Measurements from ENCODE around the gene ARMC9. TPM values are rescaled to one million over a fixed set of nuclear protein-coding genes. Genes with fewer than 3 reads are reported as not detected.

Gene ARMC9
- total RNA-seq, 1 experiment from 2014 or later: 16.4 TPM

DNA sequence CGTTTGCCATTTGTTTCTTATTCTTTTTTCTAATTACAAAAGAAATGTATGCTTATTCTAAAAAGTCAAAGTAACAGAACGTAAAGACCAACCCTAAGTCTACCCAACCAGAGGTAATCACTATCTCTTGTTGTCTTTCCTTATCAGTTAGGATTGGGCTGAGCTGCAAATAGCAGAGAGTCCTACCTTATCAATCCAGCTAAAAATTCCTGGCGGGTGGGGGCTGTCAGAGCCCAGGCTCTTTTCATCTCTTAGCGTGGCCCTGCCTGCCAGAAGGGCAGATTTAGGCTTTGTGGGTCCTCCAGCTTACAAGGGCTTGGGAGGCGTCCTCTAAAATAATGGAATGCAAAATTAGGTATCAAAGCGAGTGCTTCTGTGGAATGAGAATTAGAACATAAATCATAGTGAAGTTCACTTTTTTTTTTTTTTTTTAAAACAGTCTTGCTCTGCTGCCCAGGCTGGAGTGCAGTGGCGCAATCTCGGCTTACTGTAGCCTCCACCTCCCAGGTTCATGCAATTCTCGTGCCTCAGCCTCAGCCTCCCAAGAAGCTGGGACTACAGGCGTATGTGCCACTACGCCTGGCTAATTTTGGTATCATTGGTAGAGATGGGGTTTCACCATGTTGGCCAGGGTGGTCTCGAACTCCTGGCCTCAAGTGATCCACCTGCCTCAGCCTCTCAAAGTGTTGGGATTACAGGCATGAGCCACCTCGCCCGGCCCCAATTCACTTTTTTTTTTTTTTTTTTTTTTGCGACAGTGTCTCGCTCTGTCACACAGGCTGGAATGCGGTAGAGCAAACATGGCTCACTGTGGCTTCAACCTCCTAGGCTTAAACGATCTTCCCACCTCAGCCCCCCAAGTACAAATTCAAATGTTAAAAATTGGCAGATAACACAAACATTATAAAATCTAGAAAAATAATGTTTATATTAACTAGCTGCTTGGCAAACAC is 139.7 kb downstream of the ARMC9 start:
- Histone ChIP-seq H2AFZ (ENCODE audit: low read depth, low read length, poor library complexity, severe bottlenecking) (no peak overlapping the region), H3K36me3 (ENCODE audit: control insufficient read depth in 1 of 2, insufficient read depth in 2 of 2, low read length in 2 of 2) (no peaks in the 10 kb centered on the region), H3K4me3 (replicated peaks in 1 of 2; ENCODE audit: low read depth in 1 of 2, low read length in 2 of 2) (no peak overlapping the region), H3K27me3 (ENCODE audit: insufficient read depth, low read length) (no peaks in the 10 kb centered on the region), H3K9me2 (ENCODE audit: insufficient read depth) (no peaks in the 10 kb centered on the region), H4K20me1 (ENCODE audit: insufficient read depth) (no peaks in the 10 kb centered on the region), H3K4me1 (ENCODE audit: control insufficient read depth in 1 of 2, insufficient read depth in 2 of 2, low read length in 2 of 2) (peaks cover 0 to 3% of the 10 kb centered on the region in 2 experiments; a peak in 1 of 4 replicates), H3K79me2 (ENCODE audit: insufficient read depth, low read length) (no peaks in the 10 kb centered on the region), H3K27ac (ENCODE audit: low read depth, low read length) (no peak overlapping the region), H3K9me3 (ENCODE audit: control insufficient read depth in 1 of 2, insufficient read depth in 1 of 2, low read depth in 1 of 2, low read length in 2 of 2) (no peaks in the 10 kb centered on the region), H3K9ac (ENCODE audit: low read length) (no peak overlapping the region), H3K4me2 (ENCODE audit: low read length) (no peak overlapping the region)
- intact Hi-C loops (cut with micrococcal nuclease): no loop called here
- BruUV-seq (replicated peaks): no TSS peak
- ChIA-PET RAD21 (ENCODE audit: low non-redundant PET in 1 of 2, low total read pairs in 2 of 2, uncharacterized antibody in 2 of 2, unreplicated experiment in 2 of 2) (no interaction called here), POLR2A (interaction anchor here (0.7 kb wide), 1 partner anchor 39 kb away, joined by 3 read pairs; no protein-coding TSS in a partner anchor), CTCF (no interaction called here)
- TF ChIP-seq POLR2AphosphoS5 (IDR thresholded peaks at IDR 0.05; ENCODE audit: low read depth, low read length): no peak
- TF ChIP-seq, protein P1, sequence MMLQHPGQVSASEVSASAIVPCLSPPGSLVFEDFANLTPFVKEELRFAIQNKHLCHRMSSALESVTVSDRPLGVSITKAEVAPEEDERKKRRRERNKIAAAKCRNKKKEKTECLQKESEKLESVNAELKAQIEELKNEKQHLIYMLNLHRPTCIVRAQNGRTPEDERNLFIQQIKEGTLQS (IDR thresholded peaks at IDR 0.05): no peak
- TF ChIP-seq, protein P2, sequence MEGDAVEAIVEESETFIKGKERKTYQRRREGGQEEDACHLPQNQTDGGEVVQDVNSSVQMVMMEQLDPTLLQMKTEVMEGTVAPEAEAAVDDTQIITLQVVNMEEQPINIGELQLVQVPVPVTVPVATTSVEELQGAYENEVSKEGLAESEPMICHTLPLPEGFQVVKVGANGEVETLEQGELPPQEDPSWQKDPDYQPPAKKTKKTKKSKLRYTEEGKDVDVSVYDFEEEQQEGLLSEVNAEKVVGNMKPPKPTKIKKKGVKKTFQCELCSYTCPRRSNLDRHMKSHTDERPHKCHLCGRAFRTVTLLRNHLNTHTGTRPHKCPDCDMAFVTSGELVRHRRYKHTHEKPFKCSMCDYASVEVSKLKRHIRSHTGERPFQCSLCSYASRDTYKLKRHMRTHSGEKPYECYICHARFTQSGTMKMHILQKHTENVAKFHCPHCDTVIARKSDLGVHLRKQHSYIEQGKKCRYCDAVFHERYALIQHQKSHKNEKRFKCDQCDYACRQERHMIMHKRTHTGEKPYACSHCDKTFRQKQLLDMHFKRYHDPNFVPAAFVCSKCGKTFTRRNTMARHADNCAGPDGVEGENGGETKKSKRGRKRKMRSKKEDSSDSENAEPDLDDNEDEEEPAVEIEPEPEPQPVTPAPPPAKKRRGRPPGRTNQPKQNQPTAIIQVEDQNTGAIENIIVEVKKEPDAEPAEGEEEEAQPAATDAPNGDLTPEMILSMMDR (IDR thresholded peaks at IDR 0.05 in 2 of 3, conservative IDR thresholded peaks at IDR 0.05 in 1 of 3; ENCODE audit: borderline replicate concordance in 1 of 3, insufficient read depth in 1 of 3, low read depth in 2 of 3, low read length in 2 of 3): no peak
- TF ChIP-seq TCF7L2 (IDR thresholded peaks at IDR 0.05; ENCODE audit: borderline replicate concordance, extremely low read depth, insufficient read depth, insufficient read length): no peak
- no peak for ATAC-seq
- no peak for DNase-seq (ENCODE audit: low read depth, low spot score)

DNA sequence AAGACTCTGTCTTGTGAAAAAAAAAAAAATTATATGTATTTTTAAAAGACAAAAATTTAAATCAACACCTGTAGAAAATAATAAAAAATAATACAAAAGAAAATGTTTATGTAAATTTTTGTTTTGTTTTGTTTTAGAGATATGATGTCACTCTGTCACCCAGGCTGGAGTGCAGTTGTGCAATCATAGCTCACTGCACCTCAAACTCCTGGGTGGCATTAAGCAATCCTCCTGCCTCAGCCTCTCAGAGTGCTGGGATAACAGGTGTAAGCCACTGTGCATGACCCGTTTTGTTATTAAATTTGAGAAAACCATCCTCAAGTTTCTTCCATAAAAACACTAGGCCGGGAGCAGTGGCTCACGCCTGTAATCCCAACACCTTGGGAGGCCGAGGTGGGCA is 140.9 kb downstream of the ARMC9 start:
- no TSS peak for BruUV-seq (replicated peaks)
- Histone ChIP-seq H3K9me3 (ENCODE audit: control insufficient read depth in 1 of 2, insufficient read depth in 1 of 2, low read depth in 1 of 2, low read length in 2 of 2) (no peaks in the 10 kb centered on the region), H3K36me3 (ENCODE audit: control insufficient read depth in 1 of 2, insufficient read depth in 2 of 2, low read length in 2 of 2) (no peaks in the 10 kb centered on the region), H2AFZ (ENCODE audit: low read depth, low read length, poor library complexity, severe bottlenecking) (no peak overlapping the region), H3K27me3 (ENCODE audit: insufficient read depth, low read length) (no peaks in the 10 kb centered on the region), H3K4me3 (replicated peaks in 1 of 2; ENCODE audit: low read depth in 1 of 2, low read length in 2 of 2) (no peak overlapping the region), H3K79me2 (ENCODE audit: insufficient read depth, low read length) (no peaks in the 10 kb centered on the region), H4K20me1 (ENCODE audit: insufficient read depth) (no peaks in the 10 kb centered on the region), H3K27ac (ENCODE audit: low read depth, low read length) (no peak overlapping the region), H3K4me1 (ENCODE audit: control insufficient read depth in 1 of 2, insufficient read depth in 2 of 2, low read length in 2 of 2) (no peaks in the 10 kb centered on the region), H3K9ac (ENCODE audit: low read length) (no peak overlapping the region), H3K9me2 (ENCODE audit: insufficient read depth) (no peaks in the 10 kb centered on the region), H3K4me2 (ENCODE audit: low read length) (no peak overlapping the region)
- DNase-seq (ENCODE audit: low read depth, low spot score) (no peak), ATAC-seq (no peak)
- POLR2A ChIA-PET: no interaction called here
- RAD21 ChIA-PET (ENCODE audit: low non-redundant PET in 1 of 2, low total read pairs in 2 of 2, uncharacterized antibody in 2 of 2, unreplicated experiment in 2 of 2): no interaction called here
- CTCF ChIA-PET: no interaction called here
- intact Hi-C loops (cut with micrococcal nuclease): no loop called here
- TF ChIP-seq RAD21 (IDR thresholded peaks at IDR 0.05; ENCODE audit: low read depth) (no peak), ZNF274 (IDR thresholded peaks at IDR 0.05; ENCODE audit: low read depth, low read length) (no peak), EZH2phosphoT487 (IDR thresholded peaks at IDR 0.05; ENCODE audit: borderline replicate concordance) (no peak), ZFX (IDR thresholded peaks at IDR 0.05) (no peak), TCF7L2 (IDR thresholded peaks at IDR 0.05; ENCODE audit: borderline replicate concordance, extremely low read depth, insufficient read depth, insufficient read length) (no peak), EZH2 (IDR thresholded peaks at IDR 0.05) (no peak), SRF (IDR thresholded peaks at IDR 0.05; ENCODE audit: low read depth) (no peak), JUND (IDR thresholded peaks at IDR 0.05) (no peak), ELF1 (IDR thresholded peaks at IDR 0.05; ENCODE audit: borderline replicate concordance, low read depth) (no peak)
- TF ChIP-seq, protein P2 (IDR thresholded peaks at IDR 0.05 in 2 of 3, conservative IDR thresholded peaks at IDR 0.05 in 1 of 3; ENCODE audit: borderline replicate concordance in 1 of 3, insufficient read depth in 1 of 3, low read depth in 2 of 3, low read length in 2 of 3): no peak
- TF ChIP-seq, protein P1 (IDR thresholded peaks at IDR 0.05): no peak
